SK-N-SH (cell line): ENCODE results near the gene INSC.

Source experiments
- CTCF ChIP-seq: fragments of 200-600 bp; sonication (generic); IDR thresholded peaks from 2 replicates; pipeline ENCODE4 v1.6.1; 2017; ENCODE audit warnings: antibody characterized with exemption, mild to moderate bottlenecking, moderate library complexity
- FOSL2 ChIP-seq: IDR thresholded peaks from 2 replicates; pipeline ENCODE4 v1.4.0; 2012; ENCODE audit warnings: low read depth, mild to moderate bottlenecking, moderate library complexity, borderline replicate concordance
- MAX ChIP-seq: IDR thresholded peaks from 2 replicates; pipeline ENCODE4 v1.4.0; 2012; ENCODE audit warnings: low read depth
- MXI1 ChIP-seq: IDR thresholded peaks from 2 replicates; pipeline ENCODE4 v1.6.1; 2012; ENCODE audit warnings: mild to moderate bottlenecking, low read depth, low read length, improper control_type of control experiment
- PBX3 ChIP-seq: IDR thresholded peaks from 2 replicates; pipeline ENCODE4; 2012
- POLR2AphosphoS5 ChIP-seq: IDR thresholded peaks from 2 replicates; pipeline ENCODE4 v1.6.1; 2012; ENCODE audit warnings: low read depth, low read length
- REST ChIP-seq: IDR thresholded peaks from 2 replicates; pipeline ENCODE4 v1.6.1; 2012; ENCODE audit warnings: mild to moderate bottlenecking, low read depth, low read length, moderate library complexity
- TAF1 ChIP-seq: IDR thresholded peaks from 2 replicates; pipeline ENCODE4 v1.6.1; 2012; ENCODE audit warnings: low read depth, mild to moderate bottlenecking, low read length, moderate library complexity, borderline replicate concordance
- ZBTB33 ChIP-seq: IDR thresholded peaks from 2 replicates; pipeline ENCODE4 v1.4.0; 2012; ENCODE audit warnings: low read depth, borderline replicate concordance

GRCh38 chr11:15195454-15196200, 80.9 kb downstream of the INSC start:
- TF ChIP-seq ZBTB33, result no peak
- no peak for TF ChIP-seq CTCF
- no peak for TF ChIP-seq REST
- no peak for TF ChIP-seq MXI1
- TF ChIP-seq POLR2AphosphoS5, result no peak
- no peak for TF ChIP-seq FOSL2
- no peak for TF ChIP-seq PBX3
- no peak for TF ChIP-seq TAF1
- no peak for TF ChIP-seq MAX
